ENCODE results near the gene DPF3. TPM values are rescaled to one million over a fixed set of nuclear protein-coding genes. Genes with fewer than 3 reads are reported as not detected.

The DPF3 gene
- total RNA-seq, 1 experiment from 2014 or later: 0.31 TPM

DNA sequence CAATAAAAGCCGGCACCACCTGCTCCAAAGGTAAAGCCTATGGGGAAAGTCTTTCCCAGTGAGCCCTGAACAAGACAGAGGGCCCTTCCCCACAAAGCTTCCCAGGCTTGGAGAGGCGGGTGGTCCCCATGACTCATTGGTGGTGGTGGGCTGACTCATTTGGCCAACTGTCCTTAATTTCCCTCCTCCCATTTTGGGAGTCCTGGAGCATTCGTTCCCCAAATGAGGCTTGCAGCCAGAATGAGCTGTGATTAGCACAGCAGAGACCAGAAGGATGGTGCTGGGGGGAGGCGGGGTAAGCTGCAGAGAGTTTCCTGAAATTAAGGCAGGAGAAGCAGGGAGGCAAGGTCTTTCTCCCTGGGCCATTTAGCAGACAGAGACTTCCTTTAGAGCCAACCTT lies 241.7 kb downstream of the DPF3 start (continued):
- TF ChIP-seq ZSCAN18 (CRISPR knock-in tag; IDR thresholded peaks at IDR 0.05) (no peak), NFYB (CRISPR knock-in tag; conservative IDR thresholded peaks at IDR 0.05; ENCODE audit: low read depth) (no peak), ZNF416 (CRISPR knock-in tag; IDR thresholded peaks at IDR 0.05) (no peak), ZNF138 (CRISPR knock-in tag; conservative IDR thresholded peaks at IDR 0.05) (no peak), CREB1 (CRISPR knock-in tag; IDR thresholded peaks at IDR 0.05) (no peak), ZNF219 (CRISPR knock-in tag; IDR thresholded peaks at IDR 0.05; ENCODE audit: borderline replicate concordance) (no peak), GABPB1 (CRISPR knock-in tag; IDR thresholded peaks at IDR 0.05) (no peak), SMAD4 (CRISPR knock-in tag; IDR thresholded peaks at IDR 0.05) (no peak), NR3C1 (CRISPR knock-in tag; conservative IDR thresholded peaks at IDR 0.05; ENCODE audit: low read depth) (no peak)
- TF ChIP-seq, protein P1, sequence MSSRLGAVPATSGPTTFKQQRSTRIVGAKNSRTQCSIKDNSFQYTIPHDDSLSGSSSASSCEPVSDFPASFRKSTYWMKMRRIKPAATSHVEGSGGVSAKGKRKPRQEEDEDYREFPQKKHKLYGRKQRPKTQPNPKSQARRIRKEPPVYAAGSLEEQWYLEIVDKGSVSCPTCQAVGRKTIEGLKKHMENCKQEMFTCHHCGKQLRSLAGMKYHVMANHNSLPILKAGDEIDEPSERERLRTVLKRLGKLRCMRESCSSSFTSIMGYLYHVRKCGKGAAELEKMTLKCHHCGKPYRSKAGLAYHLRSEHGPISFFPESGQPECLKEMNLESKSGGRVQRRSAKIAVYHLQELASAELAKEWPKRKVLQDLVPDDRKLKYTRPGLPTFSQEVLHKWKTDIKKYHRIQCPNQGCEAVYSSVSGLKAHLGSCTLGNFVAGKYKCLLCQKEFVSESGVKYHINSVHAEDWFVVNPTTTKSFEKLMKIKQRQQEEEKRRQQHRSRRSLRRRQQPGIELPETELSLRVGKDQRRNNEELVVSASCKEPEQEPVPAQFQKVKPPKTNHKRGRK (CRISPR knock-in tag; IDR thresholded peaks at IDR 0.05; ENCODE audit: borderline replicate concordance): no peak
- TF ChIP-seq, protein P2, sequence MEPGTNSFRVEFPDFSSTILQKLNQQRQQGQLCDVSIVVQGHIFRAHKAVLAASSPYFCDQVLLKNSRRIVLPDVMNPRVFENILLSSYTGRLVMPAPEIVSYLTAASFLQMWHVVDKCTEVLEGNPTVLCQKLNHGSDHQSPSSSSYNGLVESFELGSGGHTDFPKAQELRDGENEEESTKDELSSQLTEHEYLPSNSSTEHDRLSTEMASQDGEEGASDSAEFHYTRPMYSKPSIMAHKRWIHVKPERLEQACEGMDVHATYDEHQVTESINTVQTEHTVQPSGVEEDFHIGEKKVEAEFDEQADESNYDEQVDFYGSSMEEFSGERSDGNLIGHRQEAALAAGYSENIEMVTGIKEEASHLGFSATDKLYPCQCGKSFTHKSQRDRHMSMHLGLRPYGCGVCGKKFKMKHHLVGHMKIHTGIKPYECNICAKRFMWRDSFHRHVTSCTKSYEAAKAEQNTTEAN (CRISPR knock-in tag; IDR thresholded peaks at IDR 0.05): no peak

DNA sequence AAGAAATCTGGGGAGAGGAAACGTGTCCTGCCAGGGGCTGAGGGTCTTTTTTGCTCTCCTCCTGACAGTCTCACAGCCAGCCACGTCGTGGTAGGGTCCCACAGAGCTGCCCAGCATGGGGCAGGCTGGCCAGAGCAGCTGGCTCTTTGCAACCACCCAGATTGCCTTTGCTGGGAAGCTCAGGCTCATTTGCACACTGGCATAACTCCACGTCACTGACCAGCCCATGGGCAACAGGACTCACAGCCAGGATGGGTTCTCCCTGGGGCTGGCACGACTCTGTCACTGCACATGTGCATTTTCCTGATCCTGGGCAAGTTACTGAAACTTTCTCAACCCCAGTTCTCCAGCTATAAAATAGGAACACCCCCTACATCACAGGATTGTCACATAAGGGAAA lies 242.2 kb downstream of the DPF3 start:
- Mint-ChIP-seq H3K27ac (no peak overlapping the region), H3K4me3 (no peak overlapping the region), H3K27me3 (ENCODE audit: low read depth) (no peaks in the 10 kb centered on the region), H3K4me1 (no peaks in the 10 kb centered on the region), H3K9me3 (no peaks in the 10 kb centered on the region), H3K36me3 (no peaks in the 10 kb centered on the region)
- ATAC-seq (no peak), DNase-seq (ENCODE audit: low spot score) (no peak)
- no peak for TF ChIP-seq ZNF425 (CRISPR knock-in tag; conservative IDR thresholded peaks at IDR 0.05)
- ChIA-PET POLR2A (no interaction called here), CTCF (interaction anchor here (1.3 kb wide), 1 partner anchor 138 kb away, joined by 4 read pairs; no protein-coding TSS in a partner anchor)

DNA sequence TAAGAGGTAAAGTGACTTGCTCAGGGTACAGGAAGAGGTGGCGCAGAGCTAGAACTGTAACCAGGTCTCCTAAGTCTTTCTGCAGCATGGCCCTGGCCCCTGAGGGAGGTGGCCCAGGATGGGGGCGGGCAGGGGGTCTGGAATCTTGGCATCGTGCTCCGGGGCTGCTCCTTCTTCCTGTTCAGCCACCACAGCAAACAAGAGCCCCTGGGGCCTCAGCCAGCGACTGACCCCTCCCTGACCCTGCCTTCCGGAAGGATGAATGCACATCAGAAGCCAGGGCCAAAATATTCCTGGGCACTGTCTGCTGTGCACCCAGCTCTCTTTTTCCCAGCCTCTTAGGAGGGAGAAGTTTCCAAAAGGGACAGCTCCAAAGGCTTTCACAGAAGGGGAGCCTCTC lies 242.8 kb downstream of the DPF3 start:
- no peaks in the 10 kb centered on the region for H3K27me3 Mint-ChIP-seq (ENCODE audit: low read depth)
- ATAC-seq (no peak), DNase-seq (ENCODE audit: low spot score) (no peak)
- POLR2A ChIA-PET: no interaction called here
- H3K9me3 Mint-ChIP-seq: no peaks in the 10 kb centered on the region
- no peak overlapping the region for H3K27ac Mint-ChIP-seq
- H3K4me3 Mint-ChIP-seq: no peak overlapping the region
- H3K4me1 Mint-ChIP-seq: peaks cover 2% of the 10 kb centered on the region
- H3K36me3 Mint-ChIP-seq: no peaks in the 10 kb centered on the region
- CTCF ChIA-PET: interaction anchor here (1.3 kb wide), 1 partner anchor 137 kb away, joined by 4 read pairs; no protein-coding TSS in a partner anchor
- TF ChIP-seq OVOL2 (CRISPR knock-in tag; IDR thresholded peaks at IDR 0.05; ENCODE audit: borderline replicate concordance) (no peak), HMGA2 (CRISPR knock-in tag; IDR thresholded peaks at IDR 0.05) (no peak), SMAD3 (CRISPR knock-in tag; IDR thresholded peaks at IDR 0.05; ENCODE audit: borderline replicate concordance) (no peak), E2F1 (CRISPR knock-in tag; IDR thresholded peaks at IDR 0.05) (no peak), STAT6 (CRISPR knock-in tag; conservative IDR thresholded peaks at IDR 0.05; ENCODE audit: low read depth) (no peak), IRF1 (CRISPR knock-in tag; IDR thresholded peaks at IDR 0.05) (no peak)
